Measurements from ENCODE around the gene CPEB4. TPM values are rescaled to one million over a fixed set of nuclear protein-coding genes. Genes with fewer than 3 reads are reported as not detected.

Gene CPEB4
- total RNA-seq, 2 donors from 2014 or later = 54.7 to 65.6 TPM

- H3K27ac ChIP-seq = no peak overlapping the region
- DNase-seq (ENCODE audit: low spot score) (no peak), ATAC-seq (ENCODE audit: insufficient number of reproducible peaks, low FRiP score, low read depth) (no peak)
- no peak for TF ChIP-seq CTCF (IDR thresholded peaks at IDR 0.05)
- H3K9me3 ChIP-seq = no peaks in the 10 kb centered on the region
- no peaks in the 10 kb centered on the region for H3K36me3 ChIP-seq
- H3K4me3 ChIP-seq = no peak overlapping the region
- H3K27me3 ChIP-seq (replicated peaks; ENCODE audit: insufficient read depth) = no peaks in the 10 kb centered on the region
- H3K4me1 ChIP-seq (ENCODE audit: control insufficient read depth in 1 of 2, low read depth in 2 of 2) = no peaks in the 10 kb centered on the region
These were observed 123.3 kb downstream of the CPEB4 start for GRCh38 chr5:174011441-174011840.

Other genes with a start within 250 kb of the CPEB4 start
- gene C5orf47, start 100.8 kb downstream of the CPEB4 start, total RNA-seq = under 1 TPM in 1 of 2 donors, not detected in 1; 0.54 TPM
- not detected for gene NSG2, start 157.4 kb downstream of the CPEB4 start, total RNA-seq